ENCODE measurements around the gene CETN3. TPM values are rescaled to one million over a fixed set of nuclear protein-coding genes. Genes with fewer than 3 reads are reported as not detected.
A peak's percentile ranks its signal among the peaks of the same experiment; 100 is the strongest.

Gene CETN3
- total RNA-seq, 1 experiment from 2014 or later = 42.2 TPM

GRCh38 chr5:90409318-90410177 is at the start of gene CETN3 (continued):
- TF ChIP-seq ZBTB43 (CRISPR knock-in tag; IDR thresholded peaks at IDR 0.05) (peak; percentile 50; the same call in 1 of the 2 replicates), SP1 (CRISPR knock-in tag; conservative IDR thresholded peaks at IDR 0.05) (peak; percentile 76)

GRCh38 chr5:90446961-90447360 is 37.4 kb upstream of the CETN3 start:
- H3K4me1 Mint-ChIP-seq = no peaks in the 10 kb centered on the region
- no peak overlapping the region for H3K4me3 Mint-ChIP-seq
- ATAC-seq (no peak), DNase-seq (ENCODE audit: low spot score) (no peak)
- POLR2A ChIA-PET = no interaction called here
- no peak overlapping the region for H3K27ac Mint-ChIP-seq
- CTCF ChIA-PET = interaction anchor here (0.7 kb wide), 1 partner anchor 80 kb away, joined by 3 read pairs; no protein-coding TSS in a partner anchor
- no peaks in the 10 kb centered on the region; the same call in 1 of the 2 replicates for H3K9me3 Mint-ChIP-seq
- no peaks in the 10 kb centered on the region for H3K27me3 Mint-ChIP-seq (ENCODE audit: low read depth)
- TF ChIP-seq IRF1 (CRISPR knock-in tag; IDR thresholded peaks at IDR 0.05) = no peak
- no peak for TF ChIP-seq NR1H2 (CRISPR knock-in tag; IDR thresholded peaks at IDR 0.05)
- no peak for TF ChIP-seq JUN (CRISPR knock-in tag; IDR thresholded peaks at IDR 0.05)
- TF ChIP-seq MLX (CRISPR knock-in tag; IDR thresholded peaks at IDR 0.05) = no peak
- H3K36me3 Mint-ChIP-seq = no peaks in the 10 kb centered on the region

- H3K36me3 Mint-ChIP-seq = no peaks in the 10 kb centered on the region
- H3K27ac Mint-ChIP-seq = no peak overlapping the region
- POLR2A ChIA-PET = no interaction called here
- H3K4me3 Mint-ChIP-seq = no peak overlapping the region
- H3K27me3 Mint-ChIP-seq (ENCODE audit: low read depth) = no peaks in the 10 kb centered on the region
- no peak for DNase-seq (ENCODE audit: low spot score)
- H3K4me1 Mint-ChIP-seq = peaks cover 8% of the 10 kb centered on the region
- no peaks in the 10 kb centered on the region for H3K9me3 Mint-ChIP-seq
- ATAC-seq = no peak
- CTCF ChIA-PET = interaction anchor here (0.6 to 2.2 kb wide), 5 partner anchors 8 to 268 kb away, joined by 3 to 9 read pairs (median 4); partner anchors contain the start of gene CETN3
- TF ChIP-seq CREM (CRISPR knock-in tag; IDR thresholded peaks at IDR 0.05) (no peak), TEAD1 (CRISPR knock-in tag; IDR thresholded peaks at IDR 0.05) (no peak), RELA (CRISPR knock-in tag; IDR thresholded peaks at IDR 0.05; ENCODE audit: borderline replicate concordance) (no peak), TCF7 (CRISPR knock-in tag; IDR thresholded peaks at IDR 0.05; ENCODE audit: low read depth) (no peak), FOXP1 (CRISPR knock-in tag; IDR thresholded peaks at IDR 0.05; ENCODE audit: borderline replicate concordance) (no peak), ZNF532 (CRISPR knock-in tag; IDR thresholded peaks at IDR 0.05; ENCODE audit: borderline replicate concordance) (no peak), MYBL2 (CRISPR knock-in tag; IDR thresholded peaks at IDR 0.05) (no peak), ARID4B (CRISPR knock-in tag; IDR thresholded peaks at IDR 0.05; ENCODE audit: borderline replicate concordance) (no peak), E2F1 (CRISPR knock-in tag; IDR thresholded peaks at IDR 0.05) (no peak), SMAD4 (CRISPR knock-in tag; IDR thresholded peaks at IDR 0.05) (no peak), E2F4 (CRISPR knock-in tag; IDR thresholded peaks at IDR 0.05; ENCODE audit: borderline replicate concordance, low read depth) (no peak), NFYB (CRISPR knock-in tag; conservative IDR thresholded peaks at IDR 0.05; ENCODE audit: low read depth) (no peak)
Observed at GRCh38 chr5:90440644-90441043, 31.1 kb upstream of the CETN3 start.

Measured in WTC11 (cell line).